CD4-positive, alpha-beta T cell treated with Interleukin-15 for 1 hour (primary cell): Measurements from ENCODE around the gene SELPLG.
"Not testable (repeated sequence)": the region's sequence is repeated elsewhere in the genome, so short reads cannot be mapped to it uniquely, and the experiment has no call there.

Experiments used
- DNase-seq: peaks from one replicate; pipeline ENCODE4 v3.0.0-alpha.2; 2020

Gene SELPLG

GRCh38 chr12:108637222-108637971 is 3.7 kb upstream of the SELPLG start:
- DNase-seq: no peak

GRCh38 chr12:108635997-108636808 is 2.5 kb upstream of the SELPLG start:
- DNase-seq: no peak

GRCh38 chr12:108635201-108635996 is 1.7 kb upstream of the SELPLG start:
- DNase-seq: peak; percentile 74

- DNase-seq: peak; percentile 71
These were observed 652 bp upstream of the SELPLG start for GRCh38 chr12:108634341-108634751.

GRCh38 chr12:108633081-108633533 is 587 bp downstream of the SELPLG start:
- no peak for DNase-seq

- DNase-seq: not testable (repeated sequence)
These were observed 2.4 kb downstream of the SELPLG start for GRCh38 chr12:108631261-108631660.

GRCh38 chr12:108630481-108631207 is 3.0 kb downstream of the SELPLG start:
- peak; percentile 47 for DNase-seq

GRCh38 chr12:108629824-108630476 is 3.7 kb downstream of the SELPLG start:
- DNase-seq: peak; percentile 74

GRCh38 chr12:108629151-108629550 is 4.5 kb downstream of the SELPLG start:
- DNase-seq: no peak

GRCh38 chr12:108627134-108627920 is 6.4 kb downstream of the SELPLG start:
- no peak for DNase-seq

GRCh38 chr12:108625228-108625627 is 8.5 kb downstream of the SELPLG start:
- DNase-seq: no peak

GRCh38 chr12:108623577-108623976 is 10.1 kb downstream of the SELPLG start:
- DNase-seq: no peak

GRCh38 chr12:108622921-108623514 is 10.7 kb downstream of the SELPLG start:
- no peak for DNase-seq

GRCh38 chr12:108622421-108622820 is 11.3 kb downstream of the SELPLG start:
- DNase-seq: peak; percentile 77

- no peak for DNase-seq
These were observed 12.5 kb downstream of the SELPLG start for GRCh38 chr12:108621161-108621560.

- DNase-seq: no peak
These were observed 13.3 kb downstream of the SELPLG start for GRCh38 chr12:108620236-108620879.

GRCh38 chr12:108619369-108620160 is 14.1 kb downstream of the SELPLG start:
- no peak for DNase-seq

- DNase-seq: not testable (repeated sequence)
These were observed 14.8 kb downstream of the SELPLG start for GRCh38 chr12:108618953-108619274.
